ENCODE measurements around the gene GINS1. TPM values are rescaled to one million over a fixed set of nuclear protein-coding genes. Genes with fewer than 3 reads are reported as not detected.
A peak's percentile ranks its signal among the peaks of the same experiment; 100 is the strongest.

GINS1 gene
- total RNA-seq, 1 experiment from 2014 or later, result 42.5 TPM

DNA sequence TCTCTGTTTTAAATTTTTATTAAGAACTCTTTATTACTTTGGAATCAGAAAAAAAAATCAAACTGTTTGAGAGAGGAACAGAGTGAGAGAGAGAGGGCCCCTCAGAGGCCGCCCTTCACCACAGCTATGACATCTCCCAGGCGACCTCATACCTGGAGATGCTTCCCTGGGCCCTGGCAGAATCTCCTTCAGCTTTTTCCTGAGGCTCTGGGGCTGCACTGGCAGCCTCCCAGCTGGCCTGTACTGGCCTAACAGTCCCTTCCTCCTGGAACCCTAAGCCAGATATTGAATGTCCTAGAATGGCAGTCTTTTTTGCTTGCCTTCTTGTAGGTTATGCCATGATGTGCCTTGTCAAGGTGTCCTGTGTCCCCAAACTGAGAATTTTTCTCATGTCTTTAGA, 30.6 kb upstream of the GINS1 start:
- Histone ChIP-seq H3K27ac (no peak overlapping the region), H3K36me3 (peaks cover 44% of the 10 kb centered on the region), H3K4me1 (replicated peaks) (peaks cover 13% of the 10 kb centered on the region), H3K4me3 (no peak overlapping the region), H3K27me3 (replicated peaks) (no peaks in the 10 kb centered on the region), H3K9me3 (replicated peaks) (peaks cover 5% of the 10 kb centered on the region)
- no peak for DNase-seq (ENCODE audit: low read depth in 1 of 2, low spot score in 2 of 2)

DNA sequence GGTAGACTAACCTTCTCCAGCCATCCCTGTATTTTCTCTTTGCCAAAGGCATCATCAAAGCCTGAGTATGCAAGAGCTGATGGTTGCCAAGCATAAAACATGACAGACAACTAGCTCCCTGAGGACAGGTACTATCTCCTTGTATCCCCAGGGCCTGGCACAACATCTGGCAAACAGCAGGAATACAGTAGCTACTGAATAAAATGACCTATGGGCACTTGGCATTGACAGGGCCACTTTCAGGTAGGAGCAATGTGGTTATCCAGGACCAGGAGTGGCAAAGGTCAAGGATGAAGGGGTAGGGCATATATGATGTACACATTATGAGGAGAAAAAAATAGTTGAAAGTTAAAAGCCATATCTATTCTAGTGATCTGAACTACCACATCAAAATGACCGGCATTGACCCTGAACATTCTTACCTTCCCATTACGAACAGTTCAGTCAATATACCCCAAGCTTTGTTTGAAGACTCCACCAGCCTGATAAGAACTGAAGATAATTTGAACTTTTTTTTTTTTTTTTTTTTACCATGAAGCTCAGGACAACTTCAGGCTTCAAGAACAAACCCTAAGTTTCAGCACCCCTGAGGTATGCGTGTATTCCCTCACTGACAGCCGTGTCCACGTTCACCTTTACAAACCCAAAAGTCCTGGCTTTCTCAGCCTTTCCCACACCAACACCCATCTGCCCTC, 29.1 kb upstream of the GINS1 start:
- no peaks in the 10 kb centered on the region for H3K27me3 ChIP-seq (replicated peaks)
- H3K4me3 ChIP-seq, result no peak overlapping the region
- H3K4me1 ChIP-seq (replicated peaks), result peaks cover 6% of the 10 kb centered on the region
- H3K36me3 ChIP-seq, result peaks cover 55% of the 10 kb centered on the region
- H3K27ac ChIP-seq, result no peak overlapping the region
- no peak for DNase-seq (ENCODE audit: low read depth in 1 of 2, low spot score in 2 of 2)
- H3K9me3 ChIP-seq (replicated peaks), result no peaks in the 10 kb centered on the region

DNA sequence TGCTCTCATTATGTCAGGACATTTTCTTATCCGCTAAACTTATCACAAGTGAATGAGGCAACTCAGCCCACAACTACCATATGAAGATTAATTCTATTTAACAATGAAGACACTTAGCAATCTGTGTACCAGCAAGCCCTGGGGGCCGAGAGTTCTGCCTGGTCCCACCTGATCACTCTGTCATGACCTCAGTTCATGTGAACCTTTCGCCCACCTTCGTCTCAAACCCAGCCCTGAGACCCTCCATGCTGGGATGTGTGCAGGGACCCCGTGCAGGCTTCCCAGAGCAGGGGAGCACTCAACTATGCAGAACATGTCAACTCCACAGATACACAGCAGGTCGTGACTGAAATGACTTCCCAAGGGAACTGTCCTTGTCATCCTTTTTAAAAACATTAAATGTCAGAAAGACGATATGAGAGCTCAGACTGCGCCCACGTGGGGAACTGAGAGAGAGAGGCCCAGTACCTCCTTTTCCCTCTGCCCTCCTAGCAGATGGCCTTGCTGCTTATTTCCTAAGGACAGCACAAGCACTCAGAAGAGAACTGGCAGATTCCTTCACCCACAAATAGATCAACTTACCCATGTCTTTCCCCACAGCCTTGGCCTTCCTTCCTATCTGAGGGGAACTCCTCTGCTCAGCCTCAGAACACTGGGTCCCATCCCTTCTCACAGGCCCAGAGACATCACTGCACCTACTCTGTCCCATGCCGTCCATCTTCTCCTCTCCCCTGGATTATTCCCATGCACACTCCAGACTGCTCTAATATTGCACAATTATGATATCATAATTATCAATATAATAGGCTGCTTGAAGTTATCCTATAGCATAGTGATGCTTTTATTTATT, 28.4 kb upstream of the GINS1 start:
- H3K36me3 ChIP-seq, result peaks cover 47% of the 10 kb centered on the region
- H3K9me3 ChIP-seq (replicated peaks), result no peaks in the 10 kb centered on the region
- no peak for DNase-seq (ENCODE audit: low read depth in 1 of 2, low spot score in 2 of 2)
- H3K4me3 ChIP-seq, result no peak overlapping the region
- H3K27me3 ChIP-seq (replicated peaks), result no peaks in the 10 kb centered on the region
- H3K27ac ChIP-seq, result no peak overlapping the region
- peaks cover 8% of the 10 kb centered on the region; the same call in 1 of the 2 replicates for H3K4me1 ChIP-seq (replicated peaks)

DNA sequence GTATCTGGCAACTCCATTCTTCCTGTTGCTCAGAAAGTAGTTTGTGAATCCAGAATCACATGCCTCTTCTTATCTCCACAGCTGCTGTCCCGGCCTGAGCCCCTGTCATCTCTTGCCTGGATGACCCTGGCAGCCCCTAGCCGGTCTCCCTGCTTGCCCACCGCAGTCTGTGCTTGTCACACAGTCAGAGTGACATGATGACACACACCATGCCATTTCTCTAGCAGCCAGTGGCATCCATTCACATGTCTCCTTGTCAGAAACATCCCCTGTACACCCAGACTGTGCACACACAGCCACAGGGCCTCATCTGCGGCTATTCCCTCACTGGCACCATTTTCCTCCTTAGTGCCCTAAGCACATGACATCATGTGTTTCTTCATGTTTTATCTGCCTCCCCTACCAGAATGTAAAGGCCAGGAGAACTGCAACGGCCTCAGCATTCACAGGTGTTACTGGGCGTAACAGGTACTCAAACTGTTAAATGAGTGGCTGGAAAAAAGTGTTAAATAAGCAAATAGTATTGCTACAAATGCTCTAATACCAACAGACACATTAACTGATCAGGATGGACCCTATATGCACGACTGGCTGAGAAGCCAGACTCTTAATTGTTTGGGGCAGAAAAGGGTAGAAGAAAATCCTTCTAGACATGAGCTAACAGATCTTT, 26.4 kb upstream of the GINS1 start:
- Histone ChIP-seq H3K27ac (no peak overlapping the region), H3K36me3 (peaks cover 43% of the 10 kb centered on the region), H3K9me3 (replicated peaks) (no peaks in the 10 kb centered on the region), H3K27me3 (replicated peaks) (no peaks in the 10 kb centered on the region), H3K4me3 (no peak overlapping the region), H3K4me1 (replicated peaks) (peaks cover 12% of the 10 kb centered on the region)
- DNase-seq (ENCODE audit: low read depth in 1 of 2, low spot score in 2 of 2), result no peak

DNA sequence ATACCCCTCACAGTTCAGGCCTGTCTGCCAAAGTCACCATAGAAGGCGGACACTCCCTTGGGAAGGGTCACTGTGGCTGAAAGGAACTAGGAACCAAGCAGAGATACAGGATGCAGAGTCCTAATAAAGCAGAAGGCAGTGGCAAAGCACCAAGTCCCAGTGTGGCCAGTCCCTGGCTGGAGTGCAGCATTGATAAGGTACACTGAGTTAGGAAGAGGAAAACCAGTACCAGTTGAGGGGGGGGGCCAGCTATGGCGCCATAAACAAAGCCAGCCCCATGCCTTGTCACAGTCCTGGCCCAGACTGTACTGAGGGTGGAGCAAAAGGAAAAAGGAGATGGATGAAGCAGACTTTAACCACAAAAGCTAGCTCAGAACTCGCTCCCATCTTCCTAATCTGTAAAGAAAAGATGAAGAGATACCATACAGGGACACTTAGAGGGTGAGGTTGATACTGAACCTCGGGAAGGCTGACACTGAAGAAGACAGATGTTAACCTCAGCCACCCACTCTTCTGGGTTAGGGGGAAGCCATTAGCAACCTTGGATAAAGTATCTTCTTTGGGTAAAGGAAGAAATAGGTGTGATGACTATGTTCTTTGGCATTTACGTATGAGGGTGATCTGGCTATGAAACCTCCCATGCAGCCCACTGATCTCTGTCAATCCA, 24.6 kb upstream of the GINS1 start:
- no peak overlapping the region for H3K4me3 ChIP-seq
- H3K36me3 ChIP-seq, result peaks cover 38% of the 10 kb centered on the region
- no peak overlapping the region for H3K27ac ChIP-seq
- no peak for DNase-seq (ENCODE audit: low read depth in 1 of 2, low spot score in 2 of 2)
- H3K4me1 ChIP-seq (replicated peaks), result peaks cover 12% of the 10 kb centered on the region
- H3K9me3 ChIP-seq (replicated peaks), result no peaks in the 10 kb centered on the region
- H3K27me3 ChIP-seq (replicated peaks), result no peaks in the 10 kb centered on the region

DNA sequence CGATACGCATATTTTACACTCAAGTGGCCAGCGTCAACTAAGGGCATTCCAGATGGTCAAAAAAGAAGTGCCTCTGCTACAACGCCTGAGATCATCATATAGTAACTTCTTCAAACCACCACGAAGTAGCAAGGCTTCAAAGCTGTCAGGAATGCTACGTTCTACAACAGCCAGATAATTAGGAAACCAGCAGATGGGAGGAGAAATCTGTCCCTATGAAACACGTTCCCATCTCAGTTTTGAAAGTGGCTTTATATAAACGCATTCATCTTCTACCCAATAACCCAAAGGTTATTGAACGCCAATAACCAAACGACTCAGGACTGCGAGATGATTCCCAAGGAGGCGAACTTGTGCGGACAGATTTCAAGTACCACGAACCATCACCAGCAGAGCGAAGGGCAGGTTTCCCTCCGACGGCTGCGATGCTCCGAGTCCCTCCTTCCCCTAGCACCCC, 18.0 kb upstream of the GINS1 start:
- peaks cover 28% of the 10 kb centered on the region for H3K36me3 ChIP-seq
- H3K27me3 ChIP-seq (replicated peaks), result no peaks in the 10 kb centered on the region
- H3K9me3 ChIP-seq (replicated peaks), result no peaks in the 10 kb centered on the region
- H3K4me1 ChIP-seq (replicated peaks), result peaks cover 13% of the 10 kb centered on the region
- peak overlapping the region; percentile 80 for H3K27ac ChIP-seq
- DNase-seq (ENCODE audit: low read depth in 1 of 2, low spot score in 2 of 2), result peak in 1 of 2 experiments; percentile 56
- H3K4me3 ChIP-seq, result peak overlapping the region; percentile 100

DNA sequence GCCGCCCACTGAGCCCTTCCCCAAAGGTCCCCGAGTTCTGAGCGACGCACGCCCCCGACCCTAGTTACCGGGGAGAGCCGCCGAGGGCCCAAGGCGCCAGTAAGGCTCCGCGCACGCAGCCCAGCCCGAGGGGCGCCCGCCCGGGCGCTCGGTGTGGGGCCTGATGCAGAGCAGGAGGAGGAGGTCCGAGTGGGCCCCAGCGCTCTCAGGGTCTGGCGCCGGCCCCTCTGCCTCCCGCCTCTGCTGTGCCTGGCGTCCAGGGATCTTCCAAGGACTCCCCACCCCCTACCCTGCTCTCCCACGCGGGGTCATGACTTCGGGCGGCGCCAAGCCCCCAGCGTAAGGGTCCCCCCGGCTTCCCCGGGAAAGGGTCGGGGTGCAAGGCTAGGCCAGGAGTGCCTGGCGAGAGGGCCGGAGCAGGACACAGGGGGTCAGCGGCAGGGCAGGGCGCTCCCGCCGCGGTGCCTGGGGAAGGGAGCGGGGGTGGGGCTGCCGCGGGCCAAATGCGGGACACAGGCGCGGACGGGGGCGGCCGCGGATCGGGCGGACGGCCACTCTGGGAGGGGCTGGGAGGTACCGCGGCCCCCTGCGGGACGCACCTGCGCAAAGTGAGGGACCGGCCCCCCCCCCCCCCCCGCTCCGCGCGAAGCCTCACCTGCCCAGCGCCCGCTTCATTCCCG, 17.5 kb upstream of the GINS1 start:
- H3K4me3 ChIP-seq, result peak overlapping the region; percentile 100
- peaks cover 22% of the 10 kb centered on the region for H3K36me3 ChIP-seq
- no peaks in the 10 kb centered on the region for H3K9me3 ChIP-seq (replicated peaks)
- peak; percentile 49 to 60 for DNase-seq (ENCODE audit: low read depth in 1 of 2, low spot score in 2 of 2)
- peak overlapping the region; percentile 80 for H3K27ac ChIP-seq
- no peaks in the 10 kb centered on the region for H3K27me3 ChIP-seq (replicated peaks)
- peaks cover 7% of the 10 kb centered on the region for H3K4me1 ChIP-seq (replicated peaks)

DNA sequence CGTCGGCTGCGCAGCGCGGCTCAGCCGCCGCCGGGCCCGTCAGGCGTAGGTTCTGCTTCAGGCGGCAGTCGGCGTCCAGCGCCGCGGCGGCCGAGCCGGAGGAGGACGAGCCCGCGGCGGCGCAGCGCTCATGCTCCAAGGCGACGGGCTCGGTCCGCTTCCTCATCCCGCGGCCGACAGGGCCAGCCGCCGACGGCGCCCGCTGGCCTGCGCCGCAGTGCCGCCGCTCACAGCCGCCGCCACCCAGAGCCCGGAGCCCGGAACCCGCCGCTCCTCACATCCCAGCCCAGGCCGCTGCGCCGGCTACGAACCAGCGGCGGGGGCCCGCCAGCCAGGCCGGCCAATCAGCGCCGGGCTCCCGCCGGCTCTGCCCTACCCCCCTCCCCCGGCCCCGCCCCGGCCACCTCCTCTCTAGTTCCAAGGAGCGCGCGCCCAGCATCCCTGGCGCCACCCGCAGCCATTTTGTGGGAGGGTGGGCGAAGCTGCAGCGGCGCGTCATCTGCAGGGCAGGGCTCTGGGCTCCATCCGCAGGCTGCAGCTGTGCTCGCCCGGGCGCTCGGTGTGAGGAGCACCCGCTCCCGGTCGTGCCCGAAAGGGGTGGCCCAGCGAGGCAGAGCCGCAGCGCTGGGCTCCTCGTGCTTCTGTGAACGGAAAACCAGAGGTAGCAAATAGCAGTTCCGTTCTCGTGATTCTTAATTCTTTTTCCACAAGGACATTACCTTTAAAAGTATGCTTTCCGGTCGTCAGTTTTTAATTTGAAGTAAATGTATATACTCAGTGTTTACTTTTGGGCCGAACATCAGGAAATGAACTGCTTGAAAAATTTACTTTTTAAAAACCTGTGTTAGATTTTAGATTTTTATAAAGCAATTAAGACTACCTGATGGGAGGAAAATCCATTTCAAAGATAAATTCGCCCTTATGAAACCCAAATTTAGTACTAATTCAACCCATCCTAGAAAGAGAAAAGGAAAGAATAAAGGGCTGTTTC, 16.6 kb upstream of the GINS1 start, which contains the start of gene ABHD12:
TSS of gene ABHD12 (minus strand) at position 298 of the 991 bp plus-strand sequence. CDS start at position 166, 132 bp downstream.
- H3K4me1 ChIP-seq (replicated peaks), result peaks cover 7% of the 10 kb centered on the region
- DNase-seq (ENCODE audit: low read depth in 1 of 2, low spot score in 2 of 2), result peak; percentile 93 to 97
- H3K4me3 ChIP-seq, result peak within 1 kb of the TSS; percentile 100
- peak within 1 kb of the TSS; percentile 80 for H3K27ac ChIP-seq
- H3K27me3 ChIP-seq (replicated peaks), result no peaks in the 10 kb centered on the region
- H3K9me3 ChIP-seq (replicated peaks), result no peaks in the 10 kb centered on the region
- peaks cover 22% of the 10 kb centered on the region for H3K36me3 ChIP-seq

DNA sequence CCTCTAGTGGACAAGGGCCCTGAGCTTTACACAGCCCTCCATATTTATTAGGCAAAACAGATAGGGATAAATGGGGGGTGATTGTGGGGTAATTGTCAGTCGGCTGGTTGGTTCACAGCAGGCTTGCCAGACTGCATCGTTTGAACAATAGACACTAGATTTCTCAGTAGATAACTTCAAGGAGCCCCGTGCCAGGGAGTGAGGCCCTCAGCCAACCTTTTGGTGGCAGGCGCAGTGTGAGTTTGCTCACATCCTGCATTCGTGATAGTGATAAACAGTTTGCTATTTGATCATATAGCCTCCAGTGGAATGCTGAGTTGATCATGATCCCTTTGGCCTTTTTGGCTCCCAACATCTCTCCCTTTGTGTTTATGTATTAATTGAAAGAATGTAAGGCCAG, 13.2 kb upstream of the GINS1 start:
- H3K27ac ChIP-seq, result no peak overlapping the region
- DNase-seq (ENCODE audit: low read depth in 1 of 2, low spot score in 2 of 2), result no peak
- no peak overlapping the region for H3K4me3 ChIP-seq
- H3K36me3 ChIP-seq, result peaks cover 9% of the 10 kb centered on the region
- H3K27me3 ChIP-seq (replicated peaks), result no peaks in the 10 kb centered on the region
- no peaks in the 10 kb centered on the region for H3K9me3 ChIP-seq (replicated peaks)
- peaks cover 14% of the 10 kb centered on the region for H3K4me1 ChIP-seq (replicated peaks)

DNA sequence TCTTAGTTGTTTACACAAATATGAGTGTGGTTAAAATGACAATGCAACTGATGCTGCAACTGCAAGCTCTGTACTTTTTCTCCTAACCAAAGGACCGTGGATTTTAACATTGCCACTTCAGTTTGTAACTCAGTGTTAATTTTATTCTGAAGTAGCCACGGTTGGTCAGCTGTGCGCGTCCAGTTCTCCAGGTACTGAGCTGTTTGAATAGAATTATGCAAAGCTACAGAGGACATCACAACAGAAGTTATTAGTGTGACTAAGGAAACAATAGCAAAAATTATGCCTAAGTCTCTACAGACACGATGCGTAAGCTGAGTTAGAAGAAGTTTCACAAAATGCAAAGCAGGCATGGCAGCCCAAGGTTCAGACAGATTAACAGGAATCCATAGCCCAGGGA, 12.5 kb upstream of the GINS1 start:
- Histone ChIP-seq H3K27ac (no peak overlapping the region), H3K27me3 (replicated peaks) (no peaks in the 10 kb centered on the region), H3K9me3 (replicated peaks) (no peaks in the 10 kb centered on the region), H3K4me1 (replicated peaks) (peaks cover 13% of the 10 kb centered on the region), H3K4me3 (no peak overlapping the region), H3K36me3 (peaks cover 6% of the 10 kb centered on the region)
- DNase-seq (ENCODE audit: low read depth in 1 of 2, low spot score in 2 of 2), result no peak

DNA sequence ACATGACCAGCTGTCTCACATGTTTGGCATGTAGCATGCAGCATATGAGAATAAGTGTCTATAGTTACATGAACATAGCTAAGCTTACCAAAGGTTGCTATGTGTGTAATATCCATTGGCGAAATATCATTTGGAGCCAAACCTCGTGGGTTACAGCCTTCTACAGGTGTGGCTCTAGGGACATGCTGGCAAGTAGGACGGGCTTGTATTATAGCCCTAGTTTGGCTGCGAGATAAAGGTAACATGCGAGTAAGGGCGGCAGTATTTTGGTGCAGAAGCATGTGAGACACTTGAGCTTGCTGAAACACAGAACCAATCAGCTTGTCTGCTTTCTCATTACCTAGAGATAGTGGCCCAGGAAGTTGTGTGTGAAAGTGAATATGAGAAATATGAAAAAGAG, 10.4 kb upstream of the GINS1 start:
- no peak for DNase-seq (ENCODE audit: low read depth in 1 of 2, low spot score in 2 of 2)
- H3K9me3 ChIP-seq (replicated peaks), result no peaks in the 10 kb centered on the region
- H3K27ac ChIP-seq, result no peak overlapping the region
- H3K4me3 ChIP-seq, result no peak overlapping the region
- H3K27me3 ChIP-seq (replicated peaks), result no peaks in the 10 kb centered on the region
- H3K36me3 ChIP-seq, result no peaks in the 10 kb centered on the region
- H3K4me1 ChIP-seq (replicated peaks), result peaks cover 13% of the 10 kb centered on the region

DNA sequence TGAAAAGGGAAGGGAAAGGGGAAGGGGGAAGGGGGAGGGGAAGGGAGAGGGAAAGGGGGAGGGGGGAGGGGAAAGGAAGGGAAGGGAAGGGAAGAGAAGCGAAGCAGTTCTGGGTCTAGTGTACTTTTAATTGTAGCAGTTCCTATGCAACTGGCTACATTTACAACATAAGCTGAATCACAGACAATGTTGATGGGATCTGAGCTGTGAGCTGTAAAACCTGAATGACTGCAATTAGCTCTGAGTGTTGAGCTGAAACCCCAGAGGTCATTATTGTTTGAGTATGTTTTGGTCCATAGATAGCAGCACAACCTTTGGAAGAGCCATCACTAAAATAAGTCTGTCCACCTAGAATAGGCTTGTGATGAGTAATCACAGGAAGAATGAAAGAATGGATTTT, 9.7 kb upstream of the GINS1 start:
- no peak for DNase-seq (ENCODE audit: low read depth in 1 of 2, low spot score in 2 of 2)
- Histone ChIP-seq H3K4me1 (replicated peaks) (peaks cover 13% of the 10 kb centered on the region), H3K9me3 (replicated peaks) (no peaks in the 10 kb centered on the region; the same call in 1 of the 2 replicates), H3K36me3 (no peaks in the 10 kb centered on the region), H3K27me3 (replicated peaks) (no peaks in the 10 kb centered on the region), H3K27ac (no peak overlapping the region), H3K4me3 (no peak overlapping the region)
